NT2/D1 (cell line): ENCODE measurements around the gene MYOD1.

Source experiments
- DNase-seq: peaks from one replicate; pipeline ENCODE4 v3.0.0-alpha.2; 2011; ENCODE audit warnings: low read depth, low spot score
- H3K27me3 ChIP-seq: 2 replicates; pipeline ENCODE4 v1.6.0; 2011; ENCODE audit warnings: mild to moderate bottlenecking; ENCODE audit not compliant: insufficient read length, insufficient read depth
- H3K36me3 ChIP-seq: 2 replicates; pipeline ENCODE4 v1.6.1; 2011; ENCODE audit warnings: mild to moderate bottlenecking, low read length, mixed read lengths; ENCODE audit not compliant: insufficient read depth, insufficient read length
- H3K4me1 ChIP-seq: 2 replicates; pipeline ENCODE4 v1.5.1; 2011; ENCODE audit not compliant: insufficient read depth, insufficient read length
- H3K4me3 ChIP-seq: 2 replicates; pipeline ENCODE4 v1.5.1; 2011; ENCODE audit warnings: low read depth; ENCODE audit not compliant: insufficient read length
- H3K9ac ChIP-seq: 2 replicates; pipeline ENCODE4 v1.6.0; 2011; ENCODE audit warnings: low read depth; ENCODE audit not compliant: insufficient read length
- H3K9me3 ChIP-seq: 2 replicates; pipeline ENCODE4 v1.5.1; 2011; ENCODE audit warnings: mild to moderate bottlenecking, low read length; ENCODE audit not compliant: insufficient read depth
- SUZ12 ChIP-seq: IDR thresholded peaks from 2 replicates; pipeline ENCODE4 v1.6.1; 2011; ENCODE audit not compliant: insufficient read length, insufficient read depth; ENCODE audit errors: extremely low read depth
- YY1 ChIP-seq: IDR thresholded peaks from 2 replicates; pipeline ENCODE4 v1.6.1; 2011; ENCODE audit not compliant: insufficient read length, insufficient read depth
- ZNF274 ChIP-seq: IDR thresholded peaks from 2 replicates; pipeline ENCODE4 v1.6.1; 2011; ENCODE audit warnings: mild to moderate bottlenecking, low read depth, low read length

Gene MYOD1

GRCh38 chr11:17724020-17724908 is 4.9 kb downstream of the MYOD1 start:
- Histone ChIP-seq H3K36me3 (no peaks in the 10 kb centered on the region), H3K4me3 (no peak overlapping the region), H3K27me3 (peaks cover 89% of the 10 kb centered on the region), H3K4me1 (peaks cover 2% of the 10 kb centered on the region), H3K9me3 (no peaks in the 10 kb centered on the region; the same call in 1 of the 2 replicates), H3K9ac (no peak overlapping the region)
- TF ChIP-seq SUZ12 (no peak), YY1 (no peak), ZNF274 (no peak)
- DNase-seq: no peak

- Histone ChIP-seq H3K9ac (no peak overlapping the region), H3K36me3 (no peaks in the 10 kb centered on the region), H3K4me1 (peaks cover 2% of the 10 kb centered on the region), H3K27me3 (peaks cover 84% of the 10 kb centered on the region), H3K4me3 (no peak overlapping the region), H3K9me3 (no peaks in the 10 kb centered on the region)
- TF ChIP-seq ZNF274 (no peak), SUZ12 (no peak), YY1 (no peak)
- DNase-seq: no peak
Measured at GRCh38 chr11:17725174-17725573, 5.8 kb downstream of the MYOD1 start.

- Histone ChIP-seq H3K9me3 (no peaks in the 10 kb centered on the region), H3K4me1 (peaks cover 4% of the 10 kb centered on the region), H3K36me3 (no peaks in the 10 kb centered on the region), H3K9ac (no peak overlapping the region), H3K27me3 (peaks cover 59% of the 10 kb centered on the region), H3K4me3 (no peak overlapping the region)
- TF ChIP-seq ZNF274 (no peak), SUZ12 (no peak), YY1 (no peak)
- DNase-seq: no peak
Measured at GRCh38 chr11:17730137-17730536, 10.8 kb downstream of the MYOD1 start.

GRCh38 chr11:17730608-17731462 is 11.5 kb downstream of the MYOD1 start:
- Histone ChIP-seq H3K4me3 (no peak overlapping the region), H3K9ac (no peak overlapping the region), H3K9me3 (no peaks in the 10 kb centered on the region), H3K36me3 (no peaks in the 10 kb centered on the region), H3K4me1 (peaks cover 4% of the 10 kb centered on the region), H3K27me3 (peaks cover 54% of the 10 kb centered on the region)
- peak; percentile 61 for DNase-seq
- TF ChIP-seq ZNF274 (no peak), SUZ12 (no peak), YY1 (no peak)

GRCh38 chr11:17733261-17733660 is 13.9 kb downstream of the MYOD1 start:
- Histone ChIP-seq H3K27me3 (peaks cover 48% of the 10 kb centered on the region), H3K9ac (no peak overlapping the region), H3K36me3 (no peaks in the 10 kb centered on the region), H3K9me3 (no peaks in the 10 kb centered on the region), H3K4me1 (peaks cover 9% of the 10 kb centered on the region), H3K4me3 (no peak overlapping the region)
- TF ChIP-seq YY1: no peak
- TF ChIP-seq SUZ12: no peak
- TF ChIP-seq ZNF274: no peak
- DNase-seq: no peak

- TF ChIP-seq SUZ12 (no peak), YY1 (no peak), ZNF274 (no peak)
- Histone ChIP-seq H3K36me3 (no peaks in the 10 kb centered on the region), H3K4me1 (peaks cover 17% of the 10 kb centered on the region), H3K4me3 (peak within 1 kb of the TSS; percentile 40), H3K9ac (peak within 1 kb of the TSS; percentile 32), H3K27me3 (peaks cover 54% of the 10 kb centered on the region), H3K9me3 (no peaks in the 10 kb centered on the region)
- DNase-seq: no peak
Measured at GRCh38 chr11:17734418-17734911, 15.1 kb downstream of the MYOD1 start, which contains the start of gene KCNC1. Gene KCNC1 (plus strand): TSS chr11:17734781. CDS start chr11:17736003, 1,222 bp downstream.
